Fibroblast of lung (primary cell): ENCODE data around the gene ZNF319. TPM values are rescaled to one million over a fixed set of nuclear protein-coding genes. Genes with fewer than 3 reads are reported as not detected.
"Not testable (repeated sequence)": the region's sequence is repeated elsewhere in the genome, so short reads cannot be mapped to it uniquely, and the experiment has no call there.

Experiments
- DNase-seq, 2 donors: peaks; one replicate each; pipeline versions ENCODE4 v3.0.0 to v3.0.0-alpha.2; 2010; ENCODE audit warnings: low read depth in 2 of 2
- H2AFZ ChIP-seq: 2 replicates; pipeline ENCODE4 v1.5.1; 2012; ENCODE audit warnings: low read length, control low read depth, inconsistent platforms
- H3K27ac ChIP-seq: 2 replicates; pipeline ENCODE4 v1.5.1; 2011; ENCODE audit warnings: low read length, control low read depth; ENCODE audit not compliant: insufficient read depth
- H3K27me3 ChIP-seq: 2 replicates; pipeline ENCODE4 v1.5.1; 2011; ENCODE audit warnings: mild to moderate bottlenecking, low read length; ENCODE audit not compliant: control insufficient read depth, insufficient read depth
- H3K36me3 ChIP-seq: 2 replicates; pipeline ENCODE4 v1.5.1; 2011; ENCODE audit warnings: low read length; ENCODE audit not compliant: control insufficient read depth, insufficient read depth
- H3K4me1 ChIP-seq: 2 replicates; pipeline ENCODE4 v1.5.1; 2011; ENCODE audit warnings: low read length; ENCODE audit not compliant: control insufficient read depth, insufficient read depth; ENCODE audit errors: extremely low read depth
- H3K4me2 ChIP-seq: 2 replicates; pipeline ENCODE4 v1.5.1; 2011; ENCODE audit warnings: low read length, control low read depth; ENCODE audit not compliant: insufficient read depth; ENCODE audit errors: extremely low read depth
- H3K4me3 ChIP-seq, 4 experiments: fragments of 200-600 bp in 1 of 4; sonication (generic) in 1 of 4; replicated peaks in 1 of 4; 2 replicates each; pipeline ENCODE4 v1.5.1; 2011 to 2016; ENCODE audit warnings: low read length in 4 of 4, low read depth in 3 of 4, mild to moderate bottlenecking in 3 of 4, control low read depth in 2 of 4, inconsistent platforms in 1 of 4, mixed read lengths in 1 of 4; ENCODE audit not compliant: insufficient read depth in 1 of 4; ENCODE audit errors: control extremely low read depth in 1 of 4
- H3K79me2 ChIP-seq: 2 replicates; pipeline ENCODE4 v1.5.1; 2012; ENCODE audit warnings: mild to moderate bottlenecking, low read length, inconsistent platforms; ENCODE audit not compliant: control insufficient read depth, insufficient read depth
- H3K9ac ChIP-seq: 2 replicates; pipeline ENCODE4 v1.5.1; 2011; ENCODE audit warnings: mild to moderate bottlenecking, low read length, control low read depth; ENCODE audit not compliant: insufficient read depth
- H3K9me3 ChIP-seq: 2 replicates; pipeline ENCODE4 v1.5.1; 2012; ENCODE audit warnings: low read depth, low read length; ENCODE audit not compliant: control insufficient read depth, insufficient read depth
- H4K20me1 ChIP-seq: 2 replicates; pipeline ENCODE4 v1.5.1; 2011; ENCODE audit warnings: low read length; ENCODE audit not compliant: control insufficient read depth, insufficient read depth; ENCODE audit errors: extremely low read depth
- EZH2 ChIP-seq: IDR thresholded peaks from 2 replicates; pipeline ENCODE4 v1.5.1; 2012; ENCODE audit warnings: low read length, control low read depth, mild to moderate bottlenecking; ENCODE audit errors: missing control alignments
- polyA plus RNA-seq, 2 donors: library from polyadenylated mRNA; depleted of rRNA in 1 of 2; stranded (reverse) in 1 of 2; unstranded in 1 of 2; fragments of >200 nt; gene quantifications; 2 replicates each; pipeline ENCODE4 v1.2.1, GENCODE V29; 2011 to 2012; ENCODE audit warnings: missing spikeins in 1 of 2
- total RNA-seq: library from RNA; depleted of rRNA; stranded (reverse); fragments of >200 nt; gene quantifications from 2 replicates; pipeline ENCODE4 v1.2.1, GENCODE V29; 2014
- TF ChIP-seq, protein P1 (sequence below), 2 donors: IDR thresholded peaks in 1 of 2; conservative IDR thresholded peaks in 1 of 2; 1 replicate in 1 of 2; 2 replicates in 1 of 2; pipeline ENCODE4 v1.5.1; 2011 to 2012; ENCODE audit warnings: low read length in 2 of 2, control low read depth in 1 of 2, inconsistent platforms in 1 of 2, low read depth in 1 of 2, mild to moderate bottlenecking in 1 of 2

The ZNF319 gene
- total and polyA plus RNA-seq, 2 donors (not counting 1 experiment from before 2014, with no cell fraction given), result 2.6 to 4.1 TPM

GRCh38 chr16:57982385-57982784, 18.1 kb downstream of the ZNF319 start:
- no peaks in the 10 kb centered on the region for H3K4me1 ChIP-seq
- H4K20me1 ChIP-seq, result no peaks in the 10 kb centered on the region
- H3K36me3 ChIP-seq, result no peaks in the 10 kb centered on the region
- no peaks in the 10 kb centered on the region for H3K79me2 ChIP-seq
- H3K9me3 ChIP-seq, result no peaks in the 10 kb centered on the region
- H3K9ac ChIP-seq, result no peak overlapping the region
- no peak overlapping the region for H3K4me2 ChIP-seq
- H3K4me3 ChIP-seq, result no peak overlapping the region
- H3K27me3 ChIP-seq, result peaks cover 9% of the 10 kb centered on the region
- H3K27ac ChIP-seq, result no peak overlapping the region
- no peak for DNase-seq
- TF ChIP-seq EZH2, result no peak
- TF ChIP-seq, protein P1, sequence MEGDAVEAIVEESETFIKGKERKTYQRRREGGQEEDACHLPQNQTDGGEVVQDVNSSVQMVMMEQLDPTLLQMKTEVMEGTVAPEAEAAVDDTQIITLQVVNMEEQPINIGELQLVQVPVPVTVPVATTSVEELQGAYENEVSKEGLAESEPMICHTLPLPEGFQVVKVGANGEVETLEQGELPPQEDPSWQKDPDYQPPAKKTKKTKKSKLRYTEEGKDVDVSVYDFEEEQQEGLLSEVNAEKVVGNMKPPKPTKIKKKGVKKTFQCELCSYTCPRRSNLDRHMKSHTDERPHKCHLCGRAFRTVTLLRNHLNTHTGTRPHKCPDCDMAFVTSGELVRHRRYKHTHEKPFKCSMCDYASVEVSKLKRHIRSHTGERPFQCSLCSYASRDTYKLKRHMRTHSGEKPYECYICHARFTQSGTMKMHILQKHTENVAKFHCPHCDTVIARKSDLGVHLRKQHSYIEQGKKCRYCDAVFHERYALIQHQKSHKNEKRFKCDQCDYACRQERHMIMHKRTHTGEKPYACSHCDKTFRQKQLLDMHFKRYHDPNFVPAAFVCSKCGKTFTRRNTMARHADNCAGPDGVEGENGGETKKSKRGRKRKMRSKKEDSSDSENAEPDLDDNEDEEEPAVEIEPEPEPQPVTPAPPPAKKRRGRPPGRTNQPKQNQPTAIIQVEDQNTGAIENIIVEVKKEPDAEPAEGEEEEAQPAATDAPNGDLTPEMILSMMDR (conservative IDR thresholded peaks at IDR 0.05 in 1 of 2, IDR thresholded peaks at IDR 0.05 in 1 of 2; ENCODE audit: low read depth in 1 of 2, low read length in 2 of 2), result no peak
- no peak overlapping the region for H2AFZ ChIP-seq

GRCh38 chr16:57981636-57982035, 18.8 kb downstream of the ZNF319 start:
- H3K4me2 ChIP-seq, result no peak overlapping the region
- H3K9me3 ChIP-seq, result no peaks in the 10 kb centered on the region
- DNase-seq, result no peak
- H3K4me1 ChIP-seq, result no peaks in the 10 kb centered on the region
- H3K27ac ChIP-seq, result no peak overlapping the region
- no peak overlapping the region for H2AFZ ChIP-seq
- H3K79me2 ChIP-seq, result no peaks in the 10 kb centered on the region
- no peak overlapping the region for H3K9ac ChIP-seq
- TF ChIP-seq EZH2, result no peak
- TF ChIP-seq, protein P1 (conservative IDR thresholded peaks at IDR 0.05 in 1 of 2, IDR thresholded peaks at IDR 0.05 in 1 of 2; ENCODE audit: low read depth in 1 of 2, low read length in 2 of 2), result no peak
- H4K20me1 ChIP-seq, result no peaks in the 10 kb centered on the region
- peaks cover 9% of the 10 kb centered on the region for H3K27me3 ChIP-seq
- no peaks in the 10 kb centered on the region for H3K36me3 ChIP-seq
- no peak overlapping the region for H3K4me3 ChIP-seq

DNA sequence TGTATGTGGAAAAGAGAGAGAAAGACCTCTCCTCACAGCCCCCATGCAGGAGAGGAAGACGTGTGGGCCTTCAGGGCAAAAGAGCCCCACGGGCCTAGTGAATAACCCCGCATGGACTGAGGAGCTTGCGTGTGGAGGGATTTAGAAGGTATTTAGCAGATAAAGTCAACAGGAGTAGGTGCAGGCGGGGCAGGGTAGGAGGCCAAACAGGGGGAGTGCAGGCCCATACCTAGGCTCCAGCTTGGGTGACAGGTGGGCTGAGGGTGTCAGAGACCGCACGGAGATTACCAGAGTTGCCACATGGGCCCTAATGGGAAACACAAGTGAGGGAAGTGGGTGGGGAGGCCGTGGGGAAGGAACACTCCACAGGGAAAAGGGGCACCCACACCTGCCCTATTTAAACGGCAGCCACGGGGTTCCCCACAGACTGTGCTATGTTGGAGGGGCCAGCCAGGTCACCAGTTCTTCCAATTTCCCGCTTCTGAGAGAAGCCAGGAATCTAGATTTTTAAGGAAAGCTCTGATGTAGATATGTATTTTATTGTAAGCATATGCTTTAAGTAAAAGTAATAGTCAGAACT, 21.4 kb downstream of the ZNF319 start:
- TF ChIP-seq, protein P1 (conservative IDR thresholded peaks at IDR 0.05 in 1 of 2, IDR thresholded peaks at IDR 0.05 in 1 of 2; ENCODE audit: low read depth in 1 of 2, low read length in 2 of 2), result no peak
- no peak for TF ChIP-seq EZH2
- no peak for DNase-seq
- no peaks in the 10 kb centered on the region for H3K4me1 ChIP-seq
- H3K9ac ChIP-seq, result no peak overlapping the region
- no peak overlapping the region for H3K4me2 ChIP-seq
- no peak overlapping the region for H3K4me3 ChIP-seq
- H4K20me1 ChIP-seq, result no peaks in the 10 kb centered on the region
- no peaks in the 10 kb centered on the region for H3K27me3 ChIP-seq
- H3K79me2 ChIP-seq, result no peaks in the 10 kb centered on the region
- H2AFZ ChIP-seq, result no peak overlapping the region
- no peaks in the 10 kb centered on the region for H3K36me3 ChIP-seq
- no peak overlapping the region for H3K27ac ChIP-seq
- H3K9me3 ChIP-seq, result no peaks in the 10 kb centered on the region

- H3K4me1 ChIP-seq, H3K9me3 ChIP-seq, DNase-seq, H3K4me3 ChIP-seq, H3K36me3 ChIP-seq, H3K27me3 ChIP-seq, H3K27ac ChIP-seq, H4K20me1 ChIP-seq, H3K4me2 ChIP-seq, H3K79me2 ChIP-seq, H3K9ac ChIP-seq, H2AFZ ChIP-seq: not testable (repeated sequence)
These were observed 22.4 kb downstream of the ZNF319 start for GRCh38 chr16:57978070-57978465.
